Activated CD8-positive, alpha-beta T cell treated with anti-CD3 and anti-CD28 coated beads, Interleukin-2, amount 10 ng/mL, durations not matched to agents 7 days and 5 days (primary cell): ENCODE results near the gene LCN15. TPM values are rescaled to one million over a fixed set of nuclear protein-coding genes. Genes with fewer than 3 reads are reported as not detected.
"Not testable (repeated sequence)": the region's sequence is repeated elsewhere in the genome, so short reads cannot be mapped to it uniquely, and the experiment has no call there.

Experiments used
- ATAC-seq: fragments of 150-1000 bp; cut with Tn5 transposase; one replicate; pipeline ENCODE4 v1.10.0; 2021; ENCODE audit warnings: moderate library complexity
- CTCF ChIA-PET: fragments of 350-600 bp; sonication (Branson Sonifier 250); formaldehyde crosslinking; loops from one replicate; lab custom pipeline; 2021; ENCODE audit warnings: antibody characterized with exemption; lab: Charles Lee
- POLR2A ChIA-PET: fragments of 350-600 bp; sonication (Branson Sonifier 250); formaldehyde crosslinking; loops from one replicate; lab custom pipeline; 2021; ENCODE audit warnings: antibody characterized with exemption; lab: Charles Lee
- DNase-seq: peaks from one replicate; pipeline ENCODE4 v3.0.0-alpha.2; 2020
- H3K27ac Mint-ChIP-seq: one replicate; pipeline ENCODE4 v1.8.0; 2021; ENCODE audit warnings: mild to moderate bottlenecking, mixed read lengths
- H3K27me3 Mint-ChIP-seq: one replicate; pipeline ENCODE4 v1.8.0; 2021; ENCODE audit warnings: low read depth, mixed read lengths
- H3K36me3 Mint-ChIP-seq: one replicate; pipeline ENCODE4 v1.8.0; 2021; ENCODE audit warnings: low read depth, mixed read lengths
- H3K4me1 Mint-ChIP-seq: one replicate; pipeline ENCODE4 v1.8.0; 2021; ENCODE audit warnings: low read depth, mixed read lengths
- H3K4me3 Mint-ChIP-seq: one replicate; pipeline ENCODE4 v1.8.0; 2021; ENCODE audit warnings: mild to moderate bottlenecking, mixed read lengths
- H3K9me3 Mint-ChIP-seq: one replicate; pipeline ENCODE4 v1.8.0; 2022; ENCODE audit warnings: mixed read lengths; ENCODE audit not compliant: insufficient read depth
- total RNA-seq, 2 experiments: library from RNA; stranded (reverse); gene quantifications; one replicate each; pipeline ENCODE4 v1.2.3, GENCODE V29; 2021

Gene LCN15
- total RNA-seq, 2 experiments from 2014 or later, result not detected

GRCh38 chr9:136760424-136760823, 3.9 kb downstream of the LCN15 start:
- POLR2A ChIA-PET, result no interaction called here
- CTCF ChIA-PET, result interaction anchor here (0.5 to 2.2 kb wide), 3 partner anchors 9 to 17 kb away, joined by 4 to 9 read pairs (median 8); no protein-coding TSS in a partner anchor
- Mint-ChIP-seq H3K9me3 (no peaks in the 10 kb centered on the region), H3K4me3 (no peak overlapping the region), H3K4me1 (peaks cover 1% of the 10 kb centered on the region), H3K27ac (no peak overlapping the region), H3K27me3 (no peaks in the 10 kb centered on the region), H3K36me3 (no peaks in the 10 kb centered on the region)
- no peak for ATAC-seq
- DNase-seq, result no peak

DNA sequence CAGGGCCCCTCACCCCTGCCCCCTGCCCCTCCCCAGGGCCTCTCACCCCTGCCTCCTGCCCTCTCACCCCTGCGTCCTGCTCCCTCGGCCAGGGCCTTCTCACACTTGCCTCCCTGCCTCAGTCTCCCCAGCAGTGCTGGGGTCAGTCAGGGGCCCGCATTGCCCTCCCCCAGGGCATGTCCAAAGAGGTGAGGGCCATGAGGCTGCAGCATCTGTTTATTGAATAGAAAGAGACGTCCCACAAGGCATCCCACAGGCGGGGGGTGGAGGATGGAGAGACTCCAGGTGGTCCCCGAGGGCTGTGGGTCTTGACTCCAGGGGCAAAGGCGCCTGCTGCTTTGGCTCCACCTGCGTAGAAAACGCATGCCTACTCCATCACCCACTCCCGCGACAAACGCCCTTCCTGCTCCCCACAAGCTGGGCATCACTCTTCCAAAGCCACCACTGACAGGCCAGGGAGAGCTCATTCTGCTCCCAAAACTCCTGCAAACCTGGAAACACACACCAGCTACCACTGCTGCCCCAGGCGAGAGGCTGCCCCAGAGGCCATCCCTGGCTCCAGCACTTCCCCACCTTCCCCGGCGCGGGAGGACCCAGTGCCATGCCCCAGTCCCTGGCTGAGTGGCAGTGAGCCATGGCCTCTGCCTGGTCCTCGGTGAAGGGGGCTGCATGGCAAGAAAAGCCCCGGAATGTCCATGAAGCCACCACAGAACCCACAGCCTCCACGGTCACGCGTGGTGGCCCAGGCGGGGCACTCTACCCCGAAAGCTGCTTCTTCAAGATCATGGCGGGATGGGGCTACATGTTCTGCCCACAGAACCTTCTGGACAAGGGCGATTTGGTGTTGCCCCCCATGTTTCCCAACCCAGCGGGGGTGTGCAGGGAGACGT, 4.6 kb downstream of the LCN15 start:
- ATAC-seq (no peak), DNase-seq (no peak)
- CTCF ChIA-PET, result interaction anchor here (1.9 to 2.2 kb wide), 2 partner anchors 9 to 18 kb away, joined by 8 to 9 read pairs; no protein-coding TSS in a partner anchor

GRCh38 chr9:136759001-136759400, 5.3 kb downstream of the LCN15 start:
- no peaks in the 10 kb centered on the region for H3K4me1 Mint-ChIP-seq
- no peaks in the 10 kb centered on the region for H3K9me3 Mint-ChIP-seq
- DNase-seq, result no peak
- ATAC-seq, result no peak
- H3K36me3 Mint-ChIP-seq, result no peaks in the 10 kb centered on the region
- H3K4me3 Mint-ChIP-seq, result no peak overlapping the region
- ChIA-PET CTCF (interaction anchor here (2.2 kb wide), 1 partner anchor 19 kb away, joined by 9 read pairs; no protein-coding TSS in a partner anchor), POLR2A (no interaction called here)
- H3K27me3 Mint-ChIP-seq, result no peaks in the 10 kb centered on the region
- H3K27ac Mint-ChIP-seq, result no peak overlapping the region

More for the DNA sequence above, 4.6 kb downstream of the LCN15 start:
- Mint-ChIP-seq H3K27me3 (no peaks in the 10 kb centered on the region), H3K9me3 (no peaks in the 10 kb centered on the region), H3K36me3 (no peaks in the 10 kb centered on the region), H3K4me1 (no peaks in the 10 kb centered on the region), H3K4me3 (no peak overlapping the region), H3K27ac (no peak overlapping the region)
- POLR2A ChIA-PET, result no interaction called here

DNA sequence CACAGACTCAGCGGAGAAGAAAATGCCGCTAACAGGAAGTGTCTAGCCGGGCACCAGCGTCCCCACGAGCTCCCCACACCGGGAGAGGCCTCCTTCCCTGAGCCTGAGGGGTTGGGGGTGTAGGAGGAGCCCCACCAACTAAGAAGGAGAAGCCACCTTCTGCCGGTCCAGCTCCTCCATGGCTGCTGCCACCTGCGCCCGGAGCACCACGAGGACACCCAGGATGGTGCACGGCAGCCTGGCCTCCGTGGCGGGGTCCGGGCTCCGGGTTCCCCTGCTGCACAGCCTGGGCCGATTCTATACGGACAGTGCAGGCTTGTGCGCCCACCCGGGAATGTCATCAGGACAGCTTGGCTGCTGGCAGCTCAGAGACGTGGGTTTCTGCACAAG, 6.6 kb downstream of the LCN15 start:
- Mint-ChIP-seq H3K27ac (no peak overlapping the region), H3K36me3 (no peaks in the 10 kb centered on the region), H3K9me3 (peaks cover 2% of the 10 kb centered on the region), H3K27me3 (no peaks in the 10 kb centered on the region), H3K4me3 (no peak overlapping the region), H3K4me1 (no peaks in the 10 kb centered on the region)
- no peak for DNase-seq
- ATAC-seq, result no peak
- ChIA-PET CTCF (interaction anchor here (0.6 to 1.5 kb wide), 4 partner anchors 9 to 160 kb away, joined by 3 to 4 read pairs (median 4); no protein-coding TSS in a partner anchor), POLR2A (no interaction called here)

- ATAC-seq (no peak), DNase-seq (no peak)
- ChIA-PET CTCF (interaction anchor here (0.6 to 1.5 kb wide), 4 partner anchors 9 to 161 kb away, joined by 3 to 4 read pairs (median 4); no protein-coding TSS in a partner anchor), POLR2A (no interaction called here)
- Mint-ChIP-seq H3K9me3 (peaks cover 7% of the 10 kb centered on the region), H3K4me1 (no peaks in the 10 kb centered on the region), H3K27ac (no peak overlapping the region), H3K4me3 (no peak overlapping the region), H3K27me3 (peaks cover 2% of the 10 kb centered on the region), H3K36me3 (peaks cover 2% of the 10 kb centered on the region)
Observed at GRCh38 chr9:136757328-136757727, 7.0 kb downstream of the LCN15 start.

GRCh38 chr9:136756836-136757235, 7.5 kb downstream of the LCN15 start:
- Mint-ChIP-seq H3K4me1 (no peaks in the 10 kb centered on the region), H3K4me3 (no peak overlapping the region), H3K27me3 (peaks cover 6% of the 10 kb centered on the region), H3K9me3 (peaks cover 9% of the 10 kb centered on the region), H3K27ac (no peak overlapping the region), H3K36me3 (peaks cover 5% of the 10 kb centered on the region)
- ATAC-seq (no peak), DNase-seq (no peak)
- ChIA-PET CTCF (interaction anchor here (1.4 kb wide), 1 partner anchor 10 kb away, joined by 4 read pairs; no protein-coding TSS in a partner anchor), POLR2A (no interaction called here)

DNA sequence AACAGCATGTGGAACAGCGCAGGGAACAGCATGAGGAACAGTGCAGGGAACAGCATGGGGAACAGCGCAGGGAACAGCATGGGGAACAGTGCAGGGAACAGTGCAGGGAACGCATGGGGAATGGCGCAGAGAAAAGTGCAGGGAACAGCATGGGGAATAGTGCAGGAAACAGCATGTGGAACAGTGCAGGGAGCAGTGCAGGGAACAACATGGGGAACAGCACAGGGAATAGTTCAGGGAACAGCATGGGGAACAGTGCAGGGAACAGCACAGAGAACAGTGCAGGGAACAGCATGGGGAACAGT, 8.2 kb downstream of the LCN15 start:
- no peak for ATAC-seq
- Mint-ChIP-seq H3K4me1 (no peaks in the 10 kb centered on the region), H3K4me3 (no peak overlapping the region), H3K36me3 (peaks cover 12% of the 10 kb centered on the region), H3K27me3 (peaks cover 9% of the 10 kb centered on the region), H3K9me3 (peaks cover 9% of the 10 kb centered on the region), H3K27ac (no peak overlapping the region)
- ChIA-PET CTCF (no interaction called here), POLR2A (no interaction called here)
- no peak for DNase-seq

DNA sequence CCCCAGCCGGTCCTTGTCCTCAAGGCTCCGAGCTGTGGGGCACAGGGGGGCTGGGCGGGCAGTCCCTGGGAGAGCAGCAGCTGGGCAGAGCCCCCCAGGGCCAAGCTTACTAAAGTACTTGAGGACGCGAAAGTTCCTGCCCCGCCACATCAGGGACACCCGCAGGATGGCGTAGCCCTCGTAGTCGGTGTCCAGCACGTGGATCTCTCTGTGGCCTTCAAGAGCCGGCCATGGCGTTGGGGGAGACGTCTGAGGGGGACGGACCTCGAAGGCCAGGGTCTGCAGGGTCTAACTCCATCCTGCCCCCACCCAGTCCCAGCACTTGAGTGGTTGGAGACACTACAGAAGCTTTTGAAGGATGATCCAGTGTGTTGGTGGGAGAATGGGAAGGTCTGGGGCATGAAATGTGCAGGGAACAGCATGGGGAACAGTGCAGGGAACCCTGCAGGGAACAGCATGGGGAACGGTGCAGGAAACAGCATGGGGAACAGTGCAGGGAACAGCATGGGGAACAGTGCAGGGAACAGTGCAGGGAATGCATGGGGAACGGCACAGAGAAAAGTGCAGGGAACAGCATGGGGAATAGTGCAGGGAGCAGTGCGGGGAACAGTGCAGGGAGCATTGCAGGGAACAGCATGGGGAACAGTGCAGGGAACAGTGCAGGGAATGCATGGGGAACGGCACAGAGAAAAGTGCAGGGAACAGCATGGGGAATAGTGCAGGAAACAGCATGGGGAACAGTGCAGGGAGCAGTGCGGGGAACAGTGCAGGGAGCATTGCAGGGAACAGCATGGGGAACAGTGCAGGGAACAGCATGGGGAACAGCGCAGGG, 8.8 kb downstream of the LCN15 start:
- H3K4me1 Mint-ChIP-seq, CTCF ChIA-PET, ATAC-seq, H3K9me3 Mint-ChIP-seq, H3K27ac Mint-ChIP-seq, POLR2A ChIA-PET, H3K27me3 Mint-ChIP-seq, H3K4me3 Mint-ChIP-seq, DNase-seq: not testable (repeated sequence)
- H3K36me3 Mint-ChIP-seq, result peaks cover 12% of the 10 kb centered on the region

- ATAC-seq (no peak), DNase-seq (no peak)
- H3K4me3 Mint-ChIP-seq, result no peak overlapping the region
- ChIA-PET POLR2A (no interaction called here), CTCF (no interaction called here)
- peaks cover 9% of the 10 kb centered on the region for H3K27me3 Mint-ChIP-seq
- H3K36me3 Mint-ChIP-seq, result peaks cover 12% of the 10 kb centered on the region
- no peak overlapping the region for H3K27ac Mint-ChIP-seq
- peaks cover 9% of the 10 kb centered on the region for H3K9me3 Mint-ChIP-seq
- H3K4me1 Mint-ChIP-seq, result peaks cover 6% of the 10 kb centered on the region
Observed at GRCh38 chr9:136754626-136755301, 9.6 kb downstream of the LCN15 start.

- ChIA-PET POLR2A (no interaction called here), CTCF (no interaction called here)
- H3K4me3 Mint-ChIP-seq, result no peak overlapping the region
- peaks cover 12% of the 10 kb centered on the region for H3K27me3 Mint-ChIP-seq
- peaks cover 6% of the 10 kb centered on the region for H3K4me1 Mint-ChIP-seq
- no peak overlapping the region for H3K27ac Mint-ChIP-seq
- DNase-seq (no peak), ATAC-seq (no peak)
- H3K36me3 Mint-ChIP-seq, result peaks cover 12% of the 10 kb centered on the region
- H3K9me3 Mint-ChIP-seq, result peaks cover 9% of the 10 kb centered on the region
Observed at GRCh38 chr9:136754059-136754572, 10.2 kb downstream of the LCN15 start.

DNA sequence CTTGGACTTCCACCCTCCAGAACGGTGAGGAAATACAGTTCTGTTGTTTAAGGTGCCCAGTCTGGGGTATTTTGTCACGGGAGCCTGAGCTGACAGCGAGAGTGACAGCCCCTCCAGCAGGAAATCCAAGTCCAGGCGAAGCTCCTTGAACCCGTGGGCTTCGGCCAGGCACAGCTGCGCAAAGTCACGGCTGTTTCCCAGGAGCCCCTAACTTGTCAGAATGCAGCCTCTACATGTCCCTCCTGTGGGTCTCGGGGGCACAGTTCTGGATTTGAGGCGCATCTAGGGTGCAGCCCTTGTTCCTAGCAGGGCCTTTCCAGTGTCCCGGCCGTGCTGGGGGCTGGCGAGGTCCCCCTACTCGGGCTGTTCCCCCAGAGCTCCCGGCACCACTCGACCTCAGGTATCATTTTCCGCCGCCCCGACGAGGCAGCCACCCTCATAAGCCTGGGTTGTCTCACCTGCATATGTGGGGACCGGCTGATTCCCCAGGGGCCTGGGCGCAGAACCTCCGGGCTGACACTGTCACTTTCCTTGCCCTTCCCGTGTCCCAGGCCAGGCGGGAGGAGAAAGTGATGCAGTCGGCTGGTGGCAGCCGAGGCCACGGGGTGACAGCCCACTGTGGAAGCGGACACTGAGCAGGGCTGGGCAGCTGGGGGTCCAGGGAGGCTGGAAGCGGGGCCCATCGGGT, 10.8 kb downstream of the LCN15 start:
- H3K4me3 Mint-ChIP-seq, result no peak overlapping the region
- DNase-seq (no peak), ATAC-seq (no peak)
- peaks cover 6% of the 10 kb centered on the region for H3K4me1 Mint-ChIP-seq
- peaks cover 12% of the 10 kb centered on the region for H3K27me3 Mint-ChIP-seq
- peaks cover 12% of the 10 kb centered on the region for H3K36me3 Mint-ChIP-seq
- POLR2A ChIA-PET, result no interaction called here
- CTCF ChIA-PET, result no interaction called here
- H3K27ac Mint-ChIP-seq, result no peak overlapping the region
- H3K9me3 Mint-ChIP-seq, result peaks cover 9% of the 10 kb centered on the region
